Activated T-cell treated with anti-CD3 and anti-CD28 coated beads for 48 hours (primary cell): Measurements from ENCODE around the gene NOP56.

Source experiments
- DNase-seq: peaks from one replicate; pipeline ENCODE4 v3.0.0-alpha.2; 2020; ENCODE audit warnings: low read depth

NOP56 gene

DNA sequence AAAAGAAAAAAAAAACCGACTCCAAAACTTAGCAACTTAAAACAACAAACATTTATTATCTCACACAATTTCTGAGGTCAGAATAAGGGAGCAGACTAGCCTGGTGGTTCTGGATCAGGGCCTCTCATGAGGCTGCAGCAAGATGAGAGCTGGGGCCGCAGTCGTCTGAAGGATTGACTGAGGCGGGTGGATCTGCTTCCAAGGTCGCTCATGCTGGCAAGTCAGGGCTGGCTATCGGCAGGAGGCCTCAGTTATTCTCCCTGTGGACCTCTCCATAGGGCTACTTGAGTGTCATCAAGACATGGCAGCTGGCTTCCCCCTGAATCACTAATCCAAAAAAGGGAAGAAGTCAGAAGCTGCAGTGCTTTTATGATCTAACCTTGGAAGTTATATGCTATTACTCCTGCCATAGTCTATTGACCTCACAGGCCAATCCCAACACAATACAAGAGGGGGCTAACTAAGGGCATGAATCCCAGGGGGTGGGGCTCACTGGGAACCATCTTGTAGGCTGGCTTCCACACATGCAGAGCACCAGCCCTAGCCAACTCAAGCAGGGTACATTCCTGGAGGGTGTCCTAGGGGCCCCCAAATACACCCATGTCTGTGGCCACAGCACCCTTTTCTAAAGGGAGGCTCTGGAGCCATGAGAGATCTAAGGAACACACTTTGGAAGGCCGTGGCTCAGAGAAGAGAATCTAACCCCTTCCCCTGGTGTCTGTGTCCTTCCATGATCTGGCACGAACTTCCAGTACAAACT, 51.5 kb downstream of the NOP56 start:
- no peak for DNase-seq

DNA sequence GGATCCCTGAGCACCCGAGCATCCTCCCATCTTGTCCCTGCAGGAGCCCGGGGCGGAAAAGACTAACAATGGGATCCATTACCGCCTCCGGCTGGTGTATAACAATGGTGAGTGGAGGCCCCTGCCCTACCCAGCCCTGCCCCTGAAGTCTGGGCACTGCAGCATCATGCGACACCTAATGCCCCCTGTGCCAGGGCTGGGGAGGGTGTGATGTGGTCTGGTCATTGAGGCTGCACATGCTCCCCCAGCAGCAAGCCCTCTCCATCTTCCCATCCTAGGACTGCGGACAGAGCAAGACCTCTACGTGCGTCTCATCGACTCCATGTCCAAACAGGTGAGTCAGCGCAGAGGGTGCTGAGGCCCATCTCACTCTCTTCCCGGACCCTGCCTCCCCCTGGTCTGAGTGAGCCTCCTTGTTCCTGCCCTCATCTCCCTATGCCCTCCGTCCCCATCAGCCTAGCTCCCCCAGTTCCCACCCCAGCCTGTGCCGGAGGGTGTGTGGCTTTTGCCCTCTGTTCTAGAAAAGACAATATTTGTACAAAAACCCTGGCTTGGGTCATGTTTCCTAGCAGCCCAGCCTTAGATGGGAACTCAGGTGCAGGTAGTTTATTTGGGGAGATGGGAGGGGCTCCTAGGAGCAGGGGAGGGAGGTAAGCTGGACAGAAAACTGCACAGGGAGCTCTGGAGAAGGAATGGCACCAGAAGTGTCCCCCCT, 53.7 kb downstream of the NOP56 start:
- DNase-seq: no peak

DNA sequence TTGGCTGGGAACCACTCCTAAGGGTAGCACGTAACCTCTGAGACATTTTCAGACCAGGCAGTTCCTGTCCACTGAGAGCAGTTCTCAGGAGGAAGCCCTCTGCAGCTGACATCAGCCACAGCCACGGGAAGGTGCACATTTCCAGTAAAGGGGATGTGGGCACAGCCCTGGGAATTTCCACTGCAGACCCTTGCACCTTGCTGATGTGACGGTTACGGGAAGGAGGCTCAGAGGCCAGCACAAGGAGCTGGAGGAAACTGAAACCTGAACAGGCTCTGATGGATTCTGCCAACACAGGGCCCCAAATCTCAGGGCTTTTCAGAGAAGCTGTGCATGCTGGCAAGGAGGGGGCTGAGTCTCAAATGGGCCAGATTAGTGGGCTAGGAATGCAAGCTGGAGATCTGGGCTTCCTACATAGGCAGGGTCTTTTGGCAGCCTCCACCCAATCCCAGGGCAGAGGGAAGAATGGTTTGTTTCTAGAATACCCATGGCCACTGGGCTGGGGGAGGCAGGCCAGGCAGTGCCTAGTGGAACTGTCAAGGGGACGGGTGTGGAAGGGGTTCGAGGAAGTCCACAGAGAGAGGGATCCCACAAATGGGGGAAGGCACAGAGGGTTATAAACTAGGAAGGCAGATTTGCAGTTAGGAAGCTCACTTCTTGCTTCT, 54.4 kb downstream of the NOP56 start:
- no peak for DNase-seq

DNA sequence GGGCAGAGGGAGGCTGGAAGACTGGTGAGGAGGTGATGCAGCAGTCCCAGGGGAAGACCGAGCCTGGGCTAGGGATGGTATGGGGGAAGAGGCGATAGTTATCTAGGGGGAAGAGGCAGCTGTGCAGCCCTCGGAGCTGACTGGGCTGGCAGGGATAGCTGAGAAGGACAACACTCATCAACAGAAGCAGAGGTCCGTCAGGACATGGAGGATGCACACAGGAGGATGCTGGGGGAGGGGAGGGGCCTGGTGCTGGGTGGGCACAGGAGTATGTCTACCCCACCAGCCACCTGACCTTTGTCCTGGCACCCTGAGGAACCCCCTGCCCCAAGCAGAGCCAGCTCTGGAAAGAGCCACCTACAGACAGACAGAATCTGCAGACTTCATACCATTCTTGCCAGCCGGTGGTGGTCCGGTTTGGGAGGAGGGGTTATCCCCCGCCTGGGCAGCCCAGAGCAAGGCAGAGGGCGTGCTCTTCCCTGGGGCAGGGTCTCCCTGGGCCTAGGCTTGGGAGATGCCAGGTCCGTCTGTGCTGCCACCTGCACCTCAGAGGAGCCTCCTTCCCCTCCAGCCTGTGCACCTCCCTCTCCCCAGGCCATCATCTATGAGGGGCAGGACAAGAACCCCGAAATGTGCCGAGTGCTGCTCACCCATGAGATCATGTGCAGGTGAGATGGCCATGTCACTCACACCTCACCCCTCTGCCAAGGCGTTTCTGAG, 55.1 kb downstream of the NOP56 start:
- DNase-seq: no peak
